SKM-1 (cell line): ENCODE data around the gene ATP5F1D.
"Not testable (repeated sequence)": the region's sequence is repeated elsewhere in the genome, so short reads cannot be mapped to it uniquely, and the experiment has no call there.

ENCODE experiments used
- DNase-seq: peaks from one replicate; lab custom pipeline; 2025; ENCODE audit not compliant: unreplicated experiment; lab: John Stamatoyannopoulos, UW

Gene ATP5F1D

GRCh38 chr19:1246265-1247087 is 4.9 kb downstream of the ATP5F1D start:
- not testable (repeated sequence) for DNase-seq

DNA sequence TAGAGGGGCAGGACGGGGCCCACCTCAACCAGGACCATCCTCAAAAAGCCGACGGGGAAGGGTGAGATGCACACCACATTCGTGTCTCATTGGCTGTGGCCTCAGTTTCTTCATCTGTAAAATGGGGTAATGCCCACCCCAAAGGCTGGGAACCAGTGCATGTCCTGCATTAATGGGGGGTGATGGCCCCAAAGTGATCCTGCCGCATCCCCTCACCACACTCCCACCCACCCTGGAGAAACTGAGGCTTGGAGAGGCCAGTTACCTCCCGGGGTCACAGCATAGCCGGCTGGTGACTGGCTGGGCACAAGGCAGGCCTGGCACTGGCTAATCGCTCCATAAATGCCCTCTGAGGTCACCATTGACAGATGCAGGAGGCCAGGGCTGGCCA is 6.2 kb downstream of the ATP5F1D start:
- no peak for DNase-seq

DNA sequence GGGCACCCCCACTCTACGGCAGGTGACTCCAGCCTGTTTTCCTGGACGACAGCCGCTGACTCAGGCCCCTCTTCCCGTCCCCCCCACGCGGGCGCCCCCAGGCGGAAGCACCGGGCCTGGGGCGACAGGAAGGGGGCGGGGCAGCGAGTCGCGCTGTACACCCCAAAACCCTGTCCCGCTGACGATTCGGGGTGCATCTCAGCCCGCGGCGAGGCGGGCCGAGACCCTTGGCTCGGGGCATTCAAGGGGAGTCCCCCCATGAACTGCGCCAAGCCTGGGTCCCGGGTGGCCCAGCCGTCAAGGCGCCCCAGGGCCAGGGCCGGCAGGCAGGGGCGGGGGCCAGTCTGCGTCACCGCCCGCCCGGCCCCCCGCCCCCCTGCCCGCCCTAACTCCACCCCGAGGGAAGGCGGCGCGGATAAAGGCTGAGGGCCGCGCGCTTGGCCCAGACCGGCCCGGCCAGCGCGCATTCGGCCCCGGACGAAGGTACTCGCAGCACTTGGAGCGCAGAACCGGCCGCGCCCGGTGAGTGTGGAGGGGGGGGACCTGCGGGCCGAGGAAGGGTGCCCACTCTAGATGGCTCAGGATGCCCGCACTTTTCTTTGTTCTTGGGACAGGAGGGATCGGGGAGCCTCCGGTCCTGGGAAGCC is 6.7 kb downstream of the ATP5F1D start, which contains the start of gene MIDN:
MIDN (plus strand) TSS at position 445 of the 647 bp plus-strand sequence. CDS start 1,714 bp downstream, outside the sequence.
- no peak for DNase-seq

- DNase-seq = no peak
These were observed 7.3 kb downstream of the ATP5F1D start for GRCh38 chr19:1248786-1249297.

- DNase-seq = peak; percentile 92
These were observed 7.9 kb downstream of the ATP5F1D start for GRCh38 chr19:1249298-1249989.

GRCh38 chr19:1249990-1250436 is 8.5 kb downstream of the ATP5F1D start:
- no peak for DNase-seq

DNA sequence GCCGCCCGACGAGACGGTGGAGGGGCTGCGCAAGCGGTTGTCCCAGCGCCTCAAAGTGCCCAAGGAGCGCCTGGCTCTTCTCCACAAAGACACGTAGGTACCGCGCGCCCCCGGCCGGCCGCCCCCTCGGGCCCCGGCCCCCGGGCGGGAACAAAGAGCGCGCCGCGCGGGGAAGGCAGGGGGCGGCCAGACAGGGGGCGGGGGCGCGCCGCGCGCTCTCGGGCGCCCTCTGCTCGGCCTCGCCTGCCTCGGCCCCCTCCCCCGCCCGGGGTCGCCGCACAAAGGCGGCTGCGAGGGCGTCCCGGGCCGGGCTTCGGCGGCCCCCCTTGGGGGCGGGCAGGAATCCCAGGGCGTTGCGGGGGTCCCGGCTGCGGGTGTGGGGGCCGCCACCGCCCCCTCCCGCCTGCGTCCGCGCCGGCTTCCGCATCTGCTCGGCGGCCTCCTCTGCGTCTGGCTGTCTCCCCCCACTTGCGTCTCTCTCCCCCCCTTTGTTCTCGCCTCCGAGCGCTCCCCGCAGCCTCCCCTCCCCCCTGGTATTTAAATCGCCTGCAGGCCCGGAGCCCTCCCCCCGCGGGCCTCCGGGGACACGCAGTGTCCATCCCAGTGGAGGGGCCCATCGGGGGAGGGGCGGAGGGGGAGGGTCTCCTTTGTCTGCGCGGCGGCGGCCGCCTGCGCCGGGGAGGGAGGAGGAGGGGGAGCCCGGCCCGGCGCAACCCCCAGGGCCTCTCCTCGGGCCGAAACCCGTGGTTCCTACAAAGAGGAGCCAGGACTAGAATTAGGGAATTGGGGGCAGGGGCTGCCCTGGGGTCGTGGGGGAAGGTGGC is 9.1 kb downstream of the ATP5F1D start:
- DNase-seq = no peak

GRCh38 chr19:1251330-1252220 is 10.0 kb downstream of the ATP5F1D start:
- DNase-seq = peak; percentile 51

DNA sequence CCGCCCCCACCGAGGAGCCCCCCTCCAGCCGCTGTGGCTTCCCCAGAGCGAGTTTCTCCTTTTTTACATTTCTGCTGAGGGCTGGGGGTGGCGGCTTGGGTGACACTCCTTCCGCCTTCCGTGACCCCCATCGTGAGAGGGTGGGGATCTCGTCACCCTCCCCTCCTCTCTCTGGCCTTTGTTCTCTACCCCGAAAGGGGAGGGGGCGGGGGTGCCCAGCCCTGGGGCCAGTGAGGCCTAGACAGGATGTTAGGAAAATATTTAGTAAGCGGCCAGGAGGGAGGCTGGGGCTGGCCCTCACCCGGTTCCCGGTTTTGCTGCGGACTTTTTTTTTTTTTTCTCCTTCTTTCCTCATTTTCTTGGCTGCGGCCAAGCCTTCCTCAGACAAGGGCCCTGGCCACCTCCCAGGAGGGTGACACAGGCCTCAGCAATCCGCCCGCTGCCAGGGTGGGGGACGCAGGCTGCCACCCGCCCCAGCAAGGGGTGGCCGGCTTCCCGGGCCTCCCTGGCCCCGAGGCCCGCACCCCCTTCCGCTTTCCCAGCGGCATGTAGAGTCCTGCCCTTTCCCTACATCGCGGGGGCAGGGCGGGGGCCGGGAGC is 10.8 kb downstream of the ATP5F1D start:
- DNase-seq = peak; percentile 91

- peak; percentile 96 for DNase-seq
These were observed 11.4 kb downstream of the ATP5F1D start for GRCh38 chr19:1252821-1253513.

DNA sequence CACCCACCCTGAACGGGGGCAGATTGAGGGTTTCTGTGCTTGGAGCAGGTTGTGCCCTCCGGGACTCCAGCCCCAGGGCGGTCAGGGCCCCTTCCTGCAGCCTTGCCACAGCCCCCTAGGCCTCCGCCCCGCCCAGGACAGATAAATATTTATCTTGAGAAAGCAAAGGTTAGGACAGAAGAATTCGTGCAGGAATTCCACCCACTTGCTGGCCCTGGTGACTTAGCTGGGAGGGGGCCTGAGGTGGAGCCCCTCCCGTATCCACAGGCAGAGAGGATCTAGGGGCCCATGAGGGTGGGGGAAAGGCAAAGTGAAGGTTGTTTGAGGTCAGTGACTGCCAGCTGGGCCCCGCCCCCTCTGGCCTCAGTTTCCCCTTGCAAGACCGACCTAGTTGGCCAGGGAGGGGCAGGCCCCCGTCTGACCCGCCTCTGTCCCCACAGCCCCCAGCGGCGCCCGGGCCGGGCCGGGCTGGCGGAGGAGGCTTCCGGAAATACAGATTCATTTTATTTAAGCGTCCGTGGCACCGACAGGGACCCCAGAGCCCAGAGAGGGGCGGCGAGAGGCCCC is 12.0 kb downstream of the ATP5F1D start:
- DNase-seq = no peak

GRCh38 chr19:1254081-1254527 is 12.6 kb downstream of the ATP5F1D start:
- DNase-seq = no peak

DNA sequence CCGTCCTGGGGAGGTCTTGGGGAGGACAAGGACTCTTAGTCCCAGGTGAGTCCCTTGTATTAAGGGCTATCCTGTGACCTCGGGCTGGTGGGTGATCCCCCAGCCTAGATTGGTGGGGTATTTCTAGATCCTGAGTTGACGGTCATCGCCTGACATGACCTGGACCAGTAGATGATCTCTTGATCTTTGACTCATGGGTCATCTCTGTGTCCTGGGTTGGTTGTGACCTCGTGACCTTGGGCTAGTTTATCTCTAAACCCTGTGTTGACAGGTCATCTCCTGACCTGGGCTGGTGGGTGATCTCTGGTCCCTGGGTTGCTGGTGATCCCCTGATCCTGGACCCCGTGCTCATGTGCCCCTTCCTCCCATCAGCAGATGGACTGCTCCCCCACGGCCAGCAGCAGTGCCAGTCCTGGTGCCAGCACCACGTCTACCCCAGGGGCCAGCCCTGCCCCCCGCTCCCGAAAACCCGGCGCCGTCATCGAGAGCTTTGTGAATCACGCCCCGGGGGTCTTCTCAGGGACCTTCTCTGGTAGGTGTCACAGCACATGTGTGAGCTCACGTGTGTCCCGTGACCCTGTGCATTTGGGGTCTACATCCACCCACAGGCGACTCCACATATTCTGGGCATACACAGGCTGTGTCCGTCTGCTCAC is 13.1 kb downstream of the ATP5F1D start:
- no peak for DNase-seq

DNA sequence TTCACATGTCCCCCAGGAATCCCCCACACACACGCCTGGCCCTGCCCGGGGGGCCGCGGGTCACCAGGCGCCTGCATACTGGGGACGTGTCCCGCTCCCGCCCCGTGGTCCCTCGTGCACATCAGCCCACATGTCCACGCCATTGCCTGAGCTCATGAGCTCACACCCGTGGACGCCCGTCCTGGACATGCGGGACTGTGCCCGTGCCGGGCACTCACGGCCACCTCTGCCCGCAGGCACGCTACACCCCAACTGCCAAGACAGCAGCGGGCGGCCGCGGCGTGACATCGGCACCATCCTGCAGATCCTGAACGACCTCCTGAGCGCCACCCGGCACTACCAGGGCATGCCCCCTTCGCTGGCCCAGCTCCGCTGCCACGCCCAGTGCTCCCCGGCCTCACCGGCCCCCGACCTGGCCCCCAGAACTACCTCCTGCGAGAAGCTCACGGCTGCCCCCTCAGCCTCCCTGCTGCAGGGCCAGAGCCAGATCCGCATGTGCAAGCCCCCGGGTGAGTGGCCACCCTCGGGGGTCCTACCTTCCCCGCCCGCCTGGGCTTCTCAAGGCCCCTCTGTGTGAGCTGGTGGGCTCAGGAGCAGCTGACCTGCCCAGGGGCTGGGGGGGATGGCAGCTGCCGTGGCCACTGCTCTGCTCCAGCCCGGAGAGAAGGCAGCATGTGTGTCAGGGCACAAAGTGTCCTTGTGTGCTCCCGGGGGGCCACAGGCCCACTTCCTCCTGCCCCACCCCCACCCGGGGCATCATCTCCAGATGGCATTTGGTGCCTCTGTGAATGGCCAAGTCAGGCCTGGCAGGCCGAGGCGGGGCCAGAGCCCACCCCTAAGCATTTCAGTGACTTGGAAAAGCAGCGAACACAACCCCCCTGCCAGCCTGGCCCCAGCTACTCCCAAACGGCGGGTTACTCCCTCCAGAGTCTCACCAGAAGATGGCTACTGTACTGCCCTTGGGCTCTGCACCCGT is 13.9 kb downstream of the ATP5F1D start:
- DNase-seq = no peak

DNA sequence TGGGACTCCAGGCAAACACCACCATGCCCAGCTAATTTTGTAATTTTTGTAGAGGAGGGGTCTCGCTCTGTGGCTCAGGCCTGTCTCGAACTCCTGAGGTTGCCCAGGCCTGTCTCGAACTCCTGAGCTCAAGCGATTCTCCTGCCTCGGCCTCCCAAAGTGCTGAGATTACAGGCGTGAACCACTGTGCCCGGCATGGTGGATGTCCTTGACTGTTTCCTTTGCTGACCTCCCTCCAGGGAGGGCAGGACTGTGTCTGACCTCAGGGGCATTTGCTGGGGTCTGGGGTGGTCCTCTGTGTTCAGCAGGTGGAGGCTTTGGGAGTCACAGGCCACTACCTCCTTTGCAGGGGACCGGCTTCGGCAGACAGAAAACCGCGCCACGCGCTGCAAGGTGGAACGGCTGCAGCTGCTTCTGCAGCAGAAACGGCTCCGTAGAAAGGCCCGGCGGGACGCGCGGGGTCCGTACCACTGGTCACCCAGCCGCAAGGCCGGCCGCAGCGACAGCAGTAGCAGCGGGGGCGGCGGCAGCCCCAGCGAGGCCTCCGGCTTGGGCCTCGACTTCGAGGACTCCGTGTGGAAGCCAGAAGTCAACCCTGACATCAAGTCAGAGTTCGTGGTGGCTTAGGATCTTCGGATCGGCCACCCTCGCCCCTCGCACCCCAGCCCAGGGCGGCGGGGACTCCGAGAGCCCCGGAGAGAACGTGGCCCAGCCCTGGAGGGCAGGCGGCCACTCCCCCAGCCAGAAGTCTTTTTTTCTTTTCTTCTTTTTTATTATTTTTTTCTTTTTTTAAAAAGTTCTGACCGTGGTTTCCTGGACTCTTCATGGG is 15.3 kb downstream of the ATP5F1D start:
- DNase-seq = no peak
